GM19467 (cell line): ENCODE measurements around the gene UPK3A.
"Not testable (repeated sequence)": the region's sequence is repeated elsewhere in the genome, so short reads cannot be mapped to it uniquely, and the experiment has no call there.

Experiments
- ATAC-seq: cut with Tn5 transposase; IDR thresholded peaks from one replicate; pipeline ENCODE4 v1.9.1; 2021; ENCODE audit warnings: mild to moderate bottlenecking, moderate library complexity; ENCODE audit not compliant: unreplicated experiment

The UPK3A gene

GRCh38 chr22:45328261-45328660, 43.5 kb downstream of the UPK3A start:
- not testable (repeated sequence) for ATAC-seq

DNA sequence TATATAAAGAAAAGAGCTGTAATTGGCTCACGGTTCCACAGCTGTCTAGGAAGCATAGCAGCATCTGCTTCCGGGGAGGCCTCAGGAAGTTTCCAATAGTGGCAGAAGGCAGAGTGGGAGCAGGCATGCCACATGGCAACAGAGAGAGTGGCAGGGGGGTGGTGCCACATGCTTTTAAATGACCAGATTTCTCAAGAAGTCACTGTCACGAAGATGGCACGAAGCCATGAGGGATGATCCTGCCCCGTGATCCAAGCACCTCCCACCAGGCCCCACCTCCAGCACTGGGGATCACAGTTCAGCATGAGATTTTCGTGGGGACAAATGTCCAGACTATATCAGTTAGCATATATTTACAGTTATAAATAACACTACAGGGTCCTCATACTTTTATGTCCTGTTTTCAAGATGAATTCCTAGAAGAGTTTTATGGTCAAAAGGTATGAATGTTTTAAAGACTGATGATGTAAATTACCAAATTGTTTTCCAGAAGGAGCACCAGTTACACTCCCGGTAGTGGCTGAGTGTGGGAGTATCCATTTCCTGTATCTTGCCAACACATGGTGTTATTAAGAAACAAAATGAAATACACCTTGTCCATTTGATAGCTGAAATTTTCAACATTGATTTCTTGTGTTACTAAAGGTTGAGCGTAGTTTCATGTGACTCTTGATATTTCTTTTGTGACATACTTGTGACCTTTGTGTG, 44.2 kb downstream of the UPK3A start:
- no peak for ATAC-seq

GRCh38 chr22:45329530-45329936, 44.8 kb downstream of the UPK3A start:
- no peak for ATAC-seq

DNA sequence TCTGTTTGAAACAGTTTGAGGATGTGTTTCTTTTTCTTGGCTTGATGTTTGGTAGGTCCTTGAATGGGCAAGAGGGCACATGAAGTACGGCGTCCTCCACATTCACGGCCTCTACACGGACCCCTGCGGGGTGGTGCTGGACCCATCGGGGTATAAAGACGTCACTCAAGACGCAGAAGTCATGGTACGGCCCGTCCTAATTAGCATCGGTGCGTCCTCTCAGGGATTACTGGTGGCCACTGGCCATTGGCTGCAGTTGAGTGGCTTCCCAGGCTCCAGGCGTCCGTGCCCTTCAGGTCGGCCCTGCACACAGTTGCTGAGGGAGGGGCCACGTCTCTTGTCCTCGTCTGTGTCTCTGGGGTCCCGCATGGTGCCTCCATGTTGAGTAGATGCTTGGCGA, 45.8 kb downstream of the UPK3A start:
- ATAC-seq = no peak

DNA sequence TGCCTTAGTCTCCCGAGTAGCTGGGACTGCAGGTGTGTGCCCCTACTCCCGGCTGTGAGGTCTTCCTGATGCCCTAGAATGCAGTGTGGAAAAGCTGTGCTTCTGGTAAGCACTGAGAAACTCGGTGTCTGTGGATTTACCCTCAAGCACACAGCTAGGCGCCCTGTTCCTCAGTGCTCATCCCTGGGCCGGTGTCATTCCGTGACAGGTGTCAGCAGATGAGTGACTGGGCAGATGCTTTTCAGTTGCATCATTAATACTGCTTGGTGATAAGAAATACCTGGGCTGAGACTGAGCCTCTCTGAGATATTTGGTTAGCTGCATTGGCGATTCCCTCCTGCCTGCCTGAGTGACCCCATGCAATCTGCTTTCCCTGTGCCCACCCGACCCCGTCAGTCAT, 46.7 kb downstream of the UPK3A start:
- ATAC-seq = no peak

GRCh38 chr22:45332001-45332400, 47.3 kb downstream of the UPK3A start:
- no peak for ATAC-seq

DNA sequence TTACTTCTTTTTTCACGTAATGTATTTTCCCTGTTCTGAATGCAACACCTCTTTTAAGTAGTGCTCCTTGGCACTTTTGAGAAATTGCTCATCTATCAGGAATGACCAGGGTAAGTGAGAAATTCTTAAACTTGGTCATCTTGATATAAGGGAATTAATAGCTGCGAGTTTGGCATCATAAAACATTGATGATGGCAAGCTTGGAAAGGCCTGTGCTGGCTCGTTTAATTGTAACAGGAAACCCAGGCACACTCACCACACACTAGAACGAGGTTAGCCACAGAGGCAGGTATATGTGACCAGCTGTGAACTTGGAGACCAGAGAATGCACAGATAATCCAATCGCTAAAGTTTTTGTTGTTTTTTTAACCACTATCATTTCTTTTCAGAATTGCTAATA, 49.3 kb downstream of the UPK3A start:
- no peak for ATAC-seq

GRCh38 chr22:45334528-45334927, 49.8 kb downstream of the UPK3A start:
- no peak for ATAC-seq

GRCh38 chr22:45335021-45335818, 50.5 kb downstream of the UPK3A start:
- ATAC-seq = no peak

GRCh38 chr22:45335854-45336522, 51.2 kb downstream of the UPK3A start:
- ATAC-seq = no peak

DNA sequence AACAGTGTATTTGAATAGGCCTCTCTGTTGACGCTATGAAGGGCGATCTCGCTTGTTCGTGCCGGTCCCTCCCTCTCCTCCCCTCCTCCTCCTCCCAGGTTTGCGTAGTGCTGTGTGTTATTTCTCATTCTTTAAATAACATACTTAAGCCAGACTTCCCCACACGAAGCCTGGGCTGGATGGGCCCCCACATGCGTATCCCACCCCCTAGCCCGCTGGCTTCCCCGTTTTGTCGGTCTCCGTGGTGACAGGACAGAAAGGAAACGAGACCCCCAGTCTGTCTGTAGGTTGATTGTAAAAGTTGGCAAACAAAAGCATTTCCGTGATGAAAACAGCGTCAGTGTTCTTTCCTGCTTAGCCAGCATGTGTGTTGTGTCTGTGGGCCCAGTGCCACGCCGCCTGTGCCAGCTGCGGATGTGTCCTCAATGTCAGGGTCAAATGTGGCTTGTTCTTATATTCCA, 52.3 kb downstream of the UPK3A start:
- ATAC-seq = no peak

DNA sequence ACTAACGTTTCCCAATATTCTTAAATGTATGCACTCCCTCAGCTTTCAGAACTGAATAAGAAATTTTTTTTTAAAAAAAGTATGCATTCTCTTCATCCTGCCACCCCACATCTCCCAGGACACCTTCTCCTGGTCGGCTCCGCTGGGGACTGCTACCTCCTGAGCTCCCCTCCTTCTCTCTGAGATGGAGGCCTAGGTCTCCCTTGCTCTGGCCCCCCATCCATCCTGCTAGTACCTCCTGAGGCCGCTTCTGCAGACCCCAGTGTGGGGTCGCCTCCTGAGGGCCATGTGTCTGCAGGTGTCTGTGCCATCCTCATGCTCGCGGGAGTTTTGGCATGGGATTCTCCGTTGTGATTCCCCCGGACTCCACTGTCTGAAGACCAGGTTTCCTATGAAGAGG, 52.8 kb downstream of the UPK3A start:
- no peak for ATAC-seq

DNA sequence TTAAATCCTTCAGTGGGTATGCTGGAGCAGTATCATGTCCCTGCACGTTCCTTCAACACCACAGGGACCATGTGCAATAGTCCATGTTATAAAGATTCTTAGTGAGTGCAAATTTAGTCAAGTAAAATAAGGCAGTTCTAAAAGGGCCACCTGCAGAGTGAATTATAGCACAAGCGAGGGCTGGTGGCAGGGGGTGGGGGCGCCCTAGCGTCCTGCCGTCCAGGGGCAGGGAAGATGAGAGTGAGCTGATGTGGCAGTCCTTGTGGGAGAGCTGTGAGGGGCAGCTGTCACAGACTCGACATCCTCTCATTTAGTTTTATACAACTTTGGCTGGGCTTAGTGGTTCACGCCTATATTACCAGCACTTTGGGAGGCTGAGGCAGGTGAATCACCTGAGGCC, 54.0 kb downstream of the UPK3A start:
- no peak for ATAC-seq

DNA sequence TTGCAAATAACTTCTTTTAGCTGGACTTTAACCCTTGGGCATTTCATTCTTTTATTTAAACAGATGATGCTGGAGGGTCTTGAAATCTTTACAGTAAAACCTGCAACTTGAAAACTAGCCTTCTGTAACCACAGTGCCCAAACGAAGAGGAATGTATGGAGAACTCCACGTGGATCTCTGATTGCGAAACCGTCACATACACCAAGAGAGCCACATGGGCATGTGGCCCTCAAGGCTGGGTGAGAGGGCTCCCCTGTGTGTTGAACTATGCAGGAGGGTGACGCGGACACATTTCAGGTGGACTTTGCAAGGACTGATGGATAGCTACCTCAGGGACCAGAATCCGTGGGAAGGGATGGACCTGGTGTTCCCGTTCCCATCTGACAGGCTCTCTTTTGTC, 55.6 kb downstream of the UPK3A start:
- no peak for ATAC-seq

DNA sequence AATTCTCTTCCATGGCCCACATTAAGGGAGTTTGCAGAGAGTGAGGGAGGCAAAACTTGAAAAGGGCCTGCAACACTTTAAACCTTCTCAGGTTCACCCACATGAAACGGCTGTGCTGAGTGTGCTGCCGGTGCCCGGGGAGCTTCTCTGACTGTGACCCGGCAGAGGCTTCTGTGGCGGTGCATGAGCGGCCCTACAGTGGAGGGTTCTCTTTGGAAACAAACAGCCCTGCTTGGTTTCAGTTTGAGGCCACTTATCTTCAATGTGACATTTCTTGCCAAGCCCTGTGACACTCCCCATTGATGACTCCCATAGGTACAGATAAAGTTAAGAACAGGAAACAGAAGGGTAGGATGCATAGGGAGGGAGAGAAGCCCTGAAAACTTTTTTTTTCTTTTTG, 56.7 kb downstream of the UPK3A start:
- ATAC-seq = no peak

- ATAC-seq = no peak
Observed at GRCh38 chr22:45343143-45343542, 58.4 kb downstream of the UPK3A start.

GRCh38 chr22:45344334-45344733, 59.6 kb downstream of the UPK3A start:
- no peak for ATAC-seq
